HEK293 (cell line): Measurements from ENCODE around the gene SEC63.
"Not testable (repeated sequence)": the region's sequence is repeated elsewhere in the genome, so short reads cannot be mapped to it uniquely, and the experiment has no call there.

Experiments used
- CTCF ChIA-PET: fragments of 350-600 bp; formaldehyde crosslinking; extraction: SDS; loops from one replicate; lab custom pipeline; 2021; ENCODE audit warnings: antibody characterized with exemption; lab: Yijun Ruan, JAX
- POLR2A ChIA-PET: fragments of 300-600 bp; formaldehyde crosslinking; extraction: SDS; loops from one replicate; lab custom pipeline; 2020; ENCODE audit warnings: antibody characterized with exemption, inconsistent platforms; lab: Yijun Ruan, JAX
- H3K27ac ChIP-seq: fragments of 200-500 bp; sonication (Bioruptor generic); 2 replicates; pipeline ENCODE4 v1.5.1; 2014; ENCODE audit warnings: low read depth, low read length, control low read depth, inconsistent platforms; ENCODE audit errors: extremely low read depth
- H3K36me3 ChIP-seq, 2 experiments: fragments of 200-500 bp in 1 of 2; sonication (Bioruptor generic) in 1 of 2; 1 replicate in 1 of 2; 2 replicates in 1 of 2; pipeline ENCODE4 v1.5.1; 2014 to 2017; ENCODE audit warnings: inconsistent platforms in 2 of 2, low read length in 2 of 2; ENCODE audit not compliant: control insufficient read depth in 2 of 2, insufficient read depth in 1 of 2
- H3K4me1 ChIP-seq: fragments of 200-500 bp; sonication (Bioruptor generic); 2 replicates; pipeline ENCODE4 v1.5.1; 2014; ENCODE audit warnings: mild to moderate bottlenecking, low read length, inconsistent platforms; ENCODE audit not compliant: control insufficient read depth, insufficient read depth
- H3K4me3 ChIP-seq: 2 replicates; pipeline ENCODE4 v1.5.1; 2011; ENCODE audit warnings: low read depth, mild to moderate bottlenecking, control low read depth, low read length, moderate library complexity
- H3K9me3 ChIP-seq: fragments of 200-500 bp; sonication (Bioruptor generic); 2 replicates; pipeline ENCODE4 v1.5.1; 2014; ENCODE audit warnings: low read depth, low read length, inconsistent platforms; ENCODE audit not compliant: control insufficient read depth, insufficient read depth
- PRDM6 ChIP-seq: fragments of 450-650 bp; formaldehyde crosslinking; IDR thresholded peaks from 2 replicates; pipeline ENCODE4 v1.5.1; 2017; ENCODE audit warnings: missing biosample characterization, missing genetic modification characterization
- SETDB1 ChIP-seq: IDR thresholded peaks from one replicate; pipeline ENCODE4 v1.6.1; 2017; ENCODE audit warnings: mild to moderate bottlenecking, low read length, moderate library complexity, mixed read lengths; ENCODE audit not compliant: insufficient read length
- ZFP41 ChIP-seq: fragments of 450-650 bp; formaldehyde crosslinking; IDR thresholded peaks from 2 replicates; pipeline ENCODE4 v1.5.1; 2016; ENCODE audit warnings: missing biosample characterization, missing genetic modification characterization, borderline replicate concordance
- ZNF146 ChIP-seq: fragments of 450-650 bp; formaldehyde crosslinking; IDR thresholded peaks from 2 replicates; pipeline ENCODE4 v1.5.1; 2016; ENCODE audit warnings: missing biosample characterization, missing genetic modification characterization
- ZNF362 ChIP-seq: fragments of 450-650 bp; formaldehyde crosslinking; IDR thresholded peaks from 2 replicates; pipeline ENCODE4 v1.5.1; 2016; ENCODE audit warnings: missing biosample characterization, missing genetic modification characterization
- TF ChIP-seq, protein P1 (sequence below): fragments of 450-650 bp; formaldehyde crosslinking; IDR thresholded peaks from 2 replicates; pipeline ENCODE4 v1.5.1; 2016; ENCODE audit warnings: missing biosample characterization, missing genetic modification characterization
- TF ChIP-seq, protein P2 (sequence below): fragments of 450-650 bp; formaldehyde crosslinking; IDR thresholded peaks from 2 replicates; pipeline ENCODE4 v1.5.1; 2017; ENCODE audit warnings: missing biosample characterization, missing genetic modification characterization
- TF ChIP-seq, protein P3 (sequence below): fragments of 450-650 bp; formaldehyde crosslinking; IDR thresholded peaks from 2 replicates; pipeline ENCODE4 v1.5.1; 2016; ENCODE audit warnings: missing biosample characterization, missing genetic modification characterization, low read depth

SEC63 gene

GRCh38 chr6:107936910-107937292 lies 21.1 kb downstream of the SEC63 start:
- H3K4me1 ChIP-seq, H3K27ac ChIP-seq, H3K36me3 ChIP-seq, CTCF ChIA-PET, POLR2A ChIA-PET, H3K9me3 ChIP-seq, H3K4me3 ChIP-seq: not testable (repeated sequence)
- peak; percentile 92 for TF ChIP-seq ZNF146 (tag by site-specific recombination)
- TF ChIP-seq, protein P1, sequence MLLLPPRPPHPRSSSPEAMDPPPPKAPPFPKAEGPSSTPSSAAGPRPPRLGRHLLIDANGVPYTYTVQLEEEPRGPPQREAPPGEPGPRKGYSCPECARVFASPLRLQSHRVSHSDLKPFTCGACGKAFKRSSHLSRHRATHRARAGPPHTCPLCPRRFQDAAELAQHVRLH (tag by site-specific recombination) = peak; percentile 69; the same call in 1 of the 2 replicates

- H3K4me1 ChIP-seq = no peaks in the 10 kb centered on the region
- peaks cover 0 to 8% of the 10 kb centered on the region in 2 experiments; a peak in 2 of 3 replicates for H3K36me3 ChIP-seq
- no peak overlapping the region for H3K4me3 ChIP-seq
- ChIA-PET CTCF (no interaction called here), POLR2A (no interaction called here)
- no peak for TF ChIP-seq ZNF362 (tag by site-specific recombination)
- TF ChIP-seq PRDM6 = 0 out of 2 replicates have a peak, but pooled peaks have one; percentile 23
- no peak overlapping the region for H3K27ac ChIP-seq
- no peaks in the 10 kb centered on the region for H3K9me3 ChIP-seq
Observed at GRCh38 chr6:107936162-107936909, 21.7 kb downstream of the SEC63 start.

DNA sequence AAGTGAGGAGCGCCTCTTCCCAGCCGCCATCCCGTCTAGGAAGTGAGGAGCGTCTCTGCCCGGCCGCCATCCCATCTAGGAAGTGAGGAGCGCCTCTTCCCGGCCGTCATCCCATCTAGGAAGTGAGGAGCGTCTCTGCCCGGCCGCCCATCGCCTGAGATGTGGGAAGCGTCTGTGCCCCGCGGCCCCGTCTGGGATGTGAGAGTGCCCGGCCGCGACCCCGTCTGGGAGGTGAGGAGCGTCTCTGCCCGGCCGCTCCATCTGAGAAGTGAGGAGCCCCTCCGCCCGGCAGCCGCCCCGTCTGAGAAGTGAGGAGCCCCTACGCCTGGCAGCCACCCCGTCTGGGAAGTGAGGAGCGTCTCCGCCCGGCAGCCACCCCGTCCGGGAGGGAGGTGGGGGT lies 23.8 kb downstream of the SEC63 start:
- H3K4me3 ChIP-seq, H3K36me3 ChIP-seq, H3K4me1 ChIP-seq, H3K9me3 ChIP-seq, CTCF ChIA-PET, H3K27ac ChIP-seq, POLR2A ChIA-PET: not testable (repeated sequence)

DNA sequence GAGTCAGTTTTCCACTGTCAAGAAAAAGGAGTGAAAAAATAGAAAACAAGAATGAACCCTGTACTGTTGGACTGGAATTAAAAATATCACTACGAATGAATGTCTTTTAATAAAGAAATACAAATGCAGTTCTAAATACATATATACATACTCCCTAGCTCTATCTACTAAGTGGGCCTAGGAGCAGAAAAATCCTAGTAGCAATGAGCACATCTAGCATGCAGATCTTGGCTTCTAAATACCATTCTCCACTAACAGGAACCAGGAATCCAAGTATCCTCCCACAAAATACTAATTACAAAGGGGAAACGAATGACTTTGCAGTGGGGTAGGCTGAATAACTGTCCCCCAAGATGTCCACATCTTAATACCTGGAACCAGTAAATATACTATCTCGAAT lies 25.4 kb downstream of the SEC63 start:
- H3K36me3 ChIP-seq = peaks cover 0 to 11% of the 10 kb centered on the region in 2 experiments; a peak in 2 of 3 replicates
- H3K4me3 ChIP-seq = no peak overlapping the region
- ChIA-PET POLR2A (no interaction called here), CTCF (interaction anchor here (1.0 kb wide), 1 partner anchor 84 kb away, joined by 3 read pairs; no protein-coding TSS in a partner anchor)
- H3K9me3 ChIP-seq = no peaks in the 10 kb centered on the region
- TF ChIP-seq ZFP41 (tag by site-specific recombination) (no peak), SETDB1 (peak; percentile 96)
- TF ChIP-seq, protein P2, sequence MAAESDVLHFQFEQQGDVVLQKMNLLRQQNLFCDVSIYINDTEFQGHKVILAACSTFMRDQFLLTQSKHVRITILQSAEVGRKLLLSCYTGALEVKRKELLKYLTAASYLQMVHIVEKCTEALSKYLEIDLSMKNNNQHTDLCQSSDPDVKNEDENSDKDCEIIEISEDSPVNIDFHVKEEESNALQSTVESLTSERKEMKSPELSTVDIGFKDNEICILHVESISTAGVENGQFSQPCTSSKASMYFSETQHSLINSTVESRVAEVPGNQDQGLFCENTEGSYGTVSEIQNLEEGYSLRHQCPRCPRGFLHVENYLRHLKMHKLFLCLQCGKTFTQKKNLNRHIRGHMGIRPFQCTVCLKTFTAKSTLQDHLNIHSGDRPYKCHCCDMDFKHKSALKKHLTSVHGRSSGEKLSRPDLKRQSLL (tag by site-specific recombination) = no peak
- TF ChIP-seq, protein P3, sequence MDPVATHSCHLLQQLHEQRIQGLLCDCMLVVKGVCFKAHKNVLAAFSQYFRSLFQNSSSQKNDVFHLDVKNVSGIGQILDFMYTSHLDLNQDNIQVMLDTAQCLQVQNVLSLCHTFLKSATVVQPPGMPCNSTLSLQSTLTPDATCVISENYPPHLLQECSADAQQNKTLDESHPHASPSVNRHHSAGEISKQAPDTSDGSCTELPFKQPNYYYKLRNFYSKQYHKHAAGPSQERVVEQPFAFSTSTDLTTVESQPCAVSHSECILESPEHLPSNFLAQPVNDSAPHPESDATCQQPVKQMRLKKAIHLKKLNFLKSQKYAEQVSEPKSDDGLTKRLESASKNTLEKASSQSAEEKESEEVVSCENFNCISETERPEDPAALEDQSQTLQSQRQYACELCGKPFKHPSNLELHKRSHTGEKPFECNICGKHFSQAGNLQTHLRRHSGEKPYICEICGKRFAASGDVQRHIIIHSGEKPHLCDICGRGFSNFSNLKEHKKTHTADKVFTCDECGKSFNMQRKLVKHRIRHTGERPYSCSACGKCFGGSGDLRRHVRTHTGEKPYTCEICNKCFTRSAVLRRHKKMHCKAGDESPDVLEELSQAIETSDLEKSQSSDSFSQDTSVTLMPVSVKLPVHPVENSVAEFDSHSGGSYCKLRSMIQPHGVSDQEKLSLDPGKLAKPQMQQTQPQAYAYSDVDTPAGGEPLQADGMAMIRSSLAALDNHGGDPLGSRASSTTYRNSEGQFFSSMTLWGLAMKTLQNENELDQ (tag by site-specific recombination) = no peak
- no peak overlapping the region for H3K27ac ChIP-seq
- H3K4me1 ChIP-seq = peaks cover under 1% of the 10 kb centered on the region; the same call in 1 of the 2 replicates
